MCF 10A (cell line): ENCODE results near the gene ANKRD44. TPM values are rescaled to one million over a fixed set of nuclear protein-coding genes. Genes with fewer than 3 reads are reported as not detected.
"Not testable (repeated sequence)": the region's sequence is repeated elsewhere in the genome, so short reads cannot be mapped to it uniquely, and the experiment has no call there.

Source experiments
- BruUV-seq: library from RNA; stranded (reverse); fragments of 400-500 nt; replicated peaks from 2 replicates; lab custom pipeline; 2021; lab: Mats Ljungman, UMichigan
- CTCF ChIA-PET: fragments of 300-600 bp; sonication (Branson Sonifier 250); formaldehyde crosslinking; extraction: SDS; loops from one replicate; lab custom pipeline; 2021; ENCODE audit warnings: antibody characterized with exemption, inconsistent platforms; lab: Yijun Ruan, JAX
- POLR2A ChIA-PET: fragments of 300-600, 350-650 bp; sonication (Branson Sonifier 250); formaldehyde crosslinking; extraction: SDS; loops from one replicate; lab custom pipeline; 2020; ENCODE audit warnings: antibody characterized with exemption, inconsistent platforms; lab: Yijun Ruan, JAX
- DNase-seq: peaks from one replicate; pipeline ENCODE4 v3.0.0-alpha.2; 2018; ENCODE audit not compliant: unreplicated experiment
- H3K27ac Mint-ChIP-seq: one replicate; pipeline ENCODE4 v1.8.0; 2022; ENCODE audit warnings: mild to moderate bottlenecking, low read depth, mixed read lengths; ENCODE audit not compliant: unreplicated experiment
- H3K27me3 Mint-ChIP-seq: one replicate; pipeline ENCODE4 v1.8.0; 2022; ENCODE audit warnings: mixed read lengths; ENCODE audit not compliant: insufficient read depth, unreplicated experiment
- H3K36me3 Mint-ChIP-seq: one replicate; pipeline ENCODE4 v1.8.0; 2022; ENCODE audit warnings: mild to moderate bottlenecking, moderate library complexity, mixed read lengths; ENCODE audit not compliant: insufficient read depth, unreplicated experiment
- H3K4me1 Mint-ChIP-seq: one replicate; pipeline ENCODE4 v1.8.0; 2022; ENCODE audit warnings: mixed read lengths; ENCODE audit not compliant: insufficient read depth, unreplicated experiment
- H3K4me3 Mint-ChIP-seq: one replicate; pipeline ENCODE4 v1.8.0; 2022; ENCODE audit warnings: mild to moderate bottlenecking, moderate library complexity, mixed read lengths; ENCODE audit not compliant: unreplicated experiment
- H3K9me3 Mint-ChIP-seq: one replicate; pipeline ENCODE4 v1.8.0; 2022; ENCODE audit warnings: mixed read lengths; ENCODE audit not compliant: unreplicated experiment
- CTCF ChIP-seq: fragments of 200-600 bp; IDR thresholded peaks from one replicate; pipeline ENCODE4 v1.8.0; 2022; ENCODE audit warnings: antibody characterized with exemption, mild to moderate bottlenecking; ENCODE audit not compliant: unreplicated experiment
- intact Hi-C: fragments of 100-400 bp; cut with micrococcal nuclease; formaldehyde crosslinking; loops from 2 replicates; pipeline ENCODE4 v1.14.1; 2022
- total RNA-seq: library from RNA; stranded (reverse); gene quantifications from 2 replicates; pipeline ENCODE4 v1.2.3, GENCODE V29; 2022

The ANKRD44 gene
- total RNA-seq, 1 experiment from 2014 or later = 6.9 TPM

- Mint-ChIP-seq H3K4me1 (peaks cover 8% of the 10 kb centered on the region), H3K36me3 (no peaks in the 10 kb centered on the region), H3K27ac (no peak overlapping the region), H3K27me3 (no peaks in the 10 kb centered on the region), H3K9me3 (no peaks in the 10 kb centered on the region), H3K4me3 (no peak overlapping the region)
- CTCF ChIA-PET = interaction anchor here (0.6 to 0.7 kb wide), 2 partner anchors 11 to 421 kb away, joined by 4 read pairs; no protein-coding TSS in a partner anchor
- POLR2A ChIA-PET = no interaction called here
- no TSS peak for BruUV-seq
- no peak for DNase-seq
- intact Hi-C loops = no loop called here
- no peak for TF ChIP-seq CTCF
These were observed 39.1 kb upstream of the ANKRD44 start for GRCh38 chr2:197349699-197350098.

- CTCF ChIA-PET = interaction anchor here (0.6 kb wide), 2 partner anchors 8 to 181 kb away, joined by 3 to 4 read pairs; no protein-coding TSS in a partner anchor
- Mint-ChIP-seq H3K27me3 (no peaks in the 10 kb centered on the region), H3K9me3 (no peaks in the 10 kb centered on the region), H3K4me1 (peaks cover 8% of the 10 kb centered on the region), H3K27ac (no peak overlapping the region), H3K4me3 (no peak overlapping the region), H3K36me3 (no peaks in the 10 kb centered on the region)
- no peak for TF ChIP-seq CTCF
- intact Hi-C loops = no loop called here
- no peak for DNase-seq
- POLR2A ChIA-PET = no interaction called here
- no TSS peak for BruUV-seq
These were observed 38.3 kb upstream of the ANKRD44 start for GRCh38 chr2:197348721-197349360.

GRCh38 chr2:197345846-197346370 lies 35.3 kb upstream of the ANKRD44 start:
- ChIA-PET CTCF (interaction anchor here (0.6 to 1.4 kb wide), 4 partner anchors 9 to 155 kb away, joined by 3 to 7 read pairs (median 4); no protein-coding TSS in a partner anchor), POLR2A (interaction anchor here (0.6 kb wide), 1 partner anchor 829 kb away, joined by 4 read pairs; no protein-coding TSS in a partner anchor)
- no peak for DNase-seq
- Mint-ChIP-seq H3K36me3 (no peaks in the 10 kb centered on the region), H3K27ac (no peak overlapping the region), H3K27me3 (no peaks in the 10 kb centered on the region), H3K4me3 (no peak overlapping the region), H3K9me3 (no peaks in the 10 kb centered on the region), H3K4me1 (peaks cover 6% of the 10 kb centered on the region)
- TF ChIP-seq CTCF = no peak
- BruUV-seq = no TSS peak
- intact Hi-C loops = no loop called here

- CTCF ChIA-PET = interaction anchor here (0.6 kb wide), 1 partner anchor 30 kb away, joined by 4 read pairs; no protein-coding TSS in a partner anchor
- H3K4me1 Mint-ChIP-seq, H3K9me3 Mint-ChIP-seq, H3K27me3 Mint-ChIP-seq, intact Hi-C loops, POLR2A ChIA-PET, H3K27ac Mint-ChIP-seq, DNase-seq, H3K4me3 Mint-ChIP-seq, H3K36me3 Mint-ChIP-seq, BruUV-seq: not testable (repeated sequence)
These were observed 33.4 kb upstream of the ANKRD44 start for GRCh38 chr2:197343968-197344367.
